Keratinocyte (primary cell): ENCODE results near the gene VIPR2.
A peak's percentile ranks its signal among the peaks of the same experiment; 100 is the strongest.

ENCODE experiments used
- CTCF ChIP-seq, 3 experiments: IDR thresholded peaks in 1 of 3; conservative IDR thresholded peaks in 1 of 3; optimal IDR thresholded peaks in 1 of 3; 2 replicates in 2 of 3; 3 replicates in 1 of 3; pipeline versions ENCODE3 to v1.5.1; 2011; ENCODE audit warnings: low read length in 3 of 3, mild to moderate bottlenecking in 3 of 3, moderate library complexity in 2 of 3, control low read depth in 1 of 3, inconsistent platforms in 1 of 3; ENCODE audit not compliant: insufficient read depth in 2 of 3; ENCODE audit errors: extremely low read depth in 1 of 3
- EZH2 ChIP-seq: IDR thresholded peaks from one replicate; pipeline ENCODE4 v1.6.1; 2012; ENCODE audit warnings: inconsistent platforms, mild to moderate bottlenecking, low read length, moderate library complexity

GRCh38 chr7:159030490-159031134, 114.1 kb downstream of the VIPR2 start:
- TF ChIP-seq CTCF (optimal IDR thresholded peaks at IDR 0.05 in 1 of 3, IDR thresholded peaks at IDR 0.05 in 1 of 3, conservative IDR thresholded peaks at IDR 0.05 in 1 of 3; ENCODE audit: extremely low read depth in 1 of 3, insufficient read depth in 2 of 3, low read length in 3 of 3) (peak in 1 of 3 experiments; percentile 4), EZH2 (peak; percentile 30)
